HepG2 (cell line): ENCODE data around the gene FAM24B. TPM values are rescaled to one million over a fixed set of nuclear protein-coding genes. Genes with fewer than 3 reads are reported as not detected.
A peak's percentile ranks its signal among the peaks of the same experiment; 100 is the strongest.

Source experiments
- BCL6 ChIP-seq: IDR thresholded peaks from 2 replicates; pipeline ENCODE4 v1.6.1; 2016; ENCODE audit warnings: missing genetic modification reagents, missing compliant biosample characterization
- CC2D1A ChIP-seq: sonication (generic); formaldehyde crosslinking; IDR thresholded peaks from 2 replicates; pipeline ENCODE4 v1.8.1; 2023; ENCODE audit warnings: mild to moderate bottlenecking, missing genetic modification reagents
- DPF2 ChIP-seq: sonication (generic); formaldehyde crosslinking; IDR thresholded peaks from 2 replicates; pipeline ENCODE4 v1.4.0; 2020; ENCODE audit warnings: mild to moderate bottlenecking, low read depth, missing genetic modification reagents, borderline replicate concordance
- EHMT2 ChIP-seq: fragments of 200-600 bp; sonication (generic); IDR thresholded peaks from 2 replicates; pipeline ENCODE4 v1.7.0; 2017; ENCODE audit warnings: antibody characterized with exemption, low read depth, low read length, borderline replicate concordance
- FIP1L1 ChIP-seq: fragments of 200-400 bp; formaldehyde crosslinking; IDR thresholded peaks from 2 replicates; pipeline ENCODE4 v1.6.1; 2018; ENCODE audit warnings: low read depth, mild to moderate bottlenecking, low read length, moderate library complexity, borderline replicate concordance; ENCODE audit not compliant: insufficient read depth
- GABPA ChIP-seq, 2 experiments: IDR thresholded peaks; 2 replicates each; pipeline ENCODE4 v1.6.1; 2011 to 2016; ENCODE audit warnings: low read depth in 2 of 2, low read length in 1 of 2, missing biosample characterization in 1 of 2, missing genetic modification characterization in 1 of 2
- JUN ChIP-seq: sonication (generic); formaldehyde crosslinking; IDR thresholded peaks from 2 replicates; pipeline ENCODE4 v1.4.0; 2020; ENCODE audit warnings: mild to moderate bottlenecking, missing genetic modification reagents
- KAT7 ChIP-seq: IDR thresholded peaks from 2 replicates; pipeline ENCODE4 v1.6.1; 2018; ENCODE audit warnings: borderline replicate concordance, missing compliant biosample characterization
- MLLT10 ChIP-seq: sonication (generic); formaldehyde crosslinking; IDR thresholded peaks from 2 replicates; pipeline ENCODE4 v1.4.0; 2020; ENCODE audit warnings: missing genetic modification reagents
- MZF1 ChIP-seq: sonication (generic); formaldehyde crosslinking; IDR thresholded peaks from 2 replicates; pipeline ENCODE4 v1.8.1; 2023; ENCODE audit warnings: mild to moderate bottlenecking, missing genetic modification reagents, borderline replicate concordance
- NFE2L1 ChIP-seq: sonication (generic); formaldehyde crosslinking; IDR thresholded peaks from 2 replicates; pipeline ENCODE4 v1.4.0; 2020; ENCODE audit warnings: missing genetic modification reagents, mild to moderate bottlenecking, borderline replicate concordance
- PHF8 ChIP-seq: sonication (generic); formaldehyde crosslinking; IDR thresholded peaks from 2 replicates; pipeline ENCODE4 v1.5.0; 2020; ENCODE audit warnings: missing genetic modification reagents
- SMAD3 ChIP-seq: sonication (generic); formaldehyde crosslinking; IDR thresholded peaks from 2 replicates; pipeline ENCODE4 v1.4.0; 2020; ENCODE audit warnings: missing genetic modification reagents
- SRSF4 ChIP-seq: fragments of 200-400 bp; formaldehyde crosslinking; IDR thresholded peaks from one replicate; pipeline ENCODE4 v1.6.1; 2018; ENCODE audit warnings: mild to moderate bottlenecking, low read depth, low read length, moderate library complexity; ENCODE audit not compliant: poor library complexity, severe bottlenecking
- TEAD3 ChIP-seq: optimal IDR thresholded peaks from 2 replicates; pipeline ENCODE3; 2016; ENCODE audit warnings: borderline replicate concordance
- TRIM24 ChIP-seq: sonication (generic); formaldehyde crosslinking; IDR thresholded peaks from 2 replicates; pipeline ENCODE4 v1.8.0; 2022; ENCODE audit warnings: mild to moderate bottlenecking, missing genetic modification reagents
- ZBTB38 ChIP-seq: sonication (generic); formaldehyde crosslinking; IDR thresholded peaks from 2 replicates; pipeline ENCODE4 v1.5.1; 2020; ENCODE audit warnings: mild to moderate bottlenecking, missing genetic modification reagents
- ZFP36 ChIP-seq: fragments of 150-350 bp; IDR thresholded peaks from 2 replicates; pipeline ENCODE4 v1.6.1; 2018; ENCODE audit warnings: borderline replicate concordance, low read length, low read depth; ENCODE audit not compliant: partially characterized antibody
- ZMYM2 ChIP-seq: sonication (generic); formaldehyde crosslinking; IDR thresholded peaks from 2 replicates; pipeline ENCODE4 v1.8.0; 2022; ENCODE audit warnings: mild to moderate bottlenecking, missing genetic modification reagents
- ZMYM3 ChIP-seq: sonication (generic); formaldehyde crosslinking; IDR thresholded peaks from 2 replicates; pipeline ENCODE4 v1.5.1; 2020; ENCODE audit warnings: mild to moderate bottlenecking, missing genetic modification reagents
- ZNF160 ChIP-seq: sonication (generic); formaldehyde crosslinking; IDR thresholded peaks from 2 replicates; pipeline ENCODE4 v1.8.0; 2022; ENCODE audit warnings: mild to moderate bottlenecking, inconsistent platforms, missing genetic modification reagents
- ZNF326 ChIP-seq: sonication (generic); formaldehyde crosslinking; IDR thresholded peaks from 2 replicates; pipeline ENCODE4 v1.4.0; 2020; ENCODE audit warnings: missing genetic modification reagents, borderline replicate concordance
- ZNF451 ChIP-seq: sonication (generic); formaldehyde crosslinking; IDR thresholded peaks from 2 replicates; pipeline ENCODE4 v1.5.0; 2020; ENCODE audit warnings: mild to moderate bottlenecking, missing genetic modification reagents
- ZNF615 ChIP-seq: sonication (generic); formaldehyde crosslinking; IDR thresholded peaks from 2 replicates; pipeline ENCODE4 v1.5.0; 2020; ENCODE audit warnings: mild to moderate bottlenecking, missing genetic modification reagents, borderline replicate concordance
- ZNF746 ChIP-seq: sonication (generic); formaldehyde crosslinking; IDR thresholded peaks from 2 replicates; pipeline ENCODE4 v1.8.0; 2022; ENCODE audit warnings: mild to moderate bottlenecking, missing genetic modification reagents
- ZNF75D ChIP-seq: sonication (generic); formaldehyde crosslinking; IDR thresholded peaks from 2 replicates; pipeline ENCODE4 v1.8.1; 2023; ENCODE audit warnings: missing genetic modification reagents, mild to moderate bottlenecking, borderline replicate concordance
- ZNF776 ChIP-seq: sonication (generic); formaldehyde crosslinking; IDR thresholded peaks from 2 replicates; pipeline ENCODE4 v1.4.0; 2020; ENCODE audit warnings: mild to moderate bottlenecking, missing genetic modification reagents
- polyA plus RNA-seq, 8 experiments: library from polyadenylated mRNA; depleted of rRNA in 3 of 8; stranded (reverse) in 7 of 8; unstranded in 1 of 8; fragments of >200 nt; fragmentation: Illumina TruSeq in 4 of 8; extraction: Trizol in 4 of 8; gene quantifications; 2 replicates each; pipeline versions ENCODE4 v1.2.1 to v1.2.3, GENCODE V29; 2011 to 2016; ENCODE audit warnings: low read depth in 4 of 8, missing spikeins in 1 of 8, mixed read lengths in 1 of 8; ENCODE audit not compliant: insufficient read depth in 1 of 8
- total RNA-seq, 5 experiments: library from RNA; depleted of rRNA; stranded (reverse); fragments of >200 nt; fragmentation: Illumina TruSeq; extraction: Trizol; gene quantifications; 2 replicates each; pipeline ENCODE4 v1.2.3, GENCODE V29; 2016; ENCODE audit warnings: low read depth in 1 of 5
- TF ChIP-seq, protein P1 (sequence below): sonication (generic); formaldehyde crosslinking; IDR thresholded peaks from 2 replicates; pipeline ENCODE4 v1.8.0; 2022; ENCODE audit warnings: missing genetic modification reagents, mild to moderate bottlenecking, moderate library complexity, borderline replicate concordance
- TF ChIP-seq, protein P2 (sequence below): sonication (generic); formaldehyde crosslinking; IDR thresholded peaks from 2 replicates; pipeline ENCODE4 v1.5.1; 2020; ENCODE audit warnings: mild to moderate bottlenecking, missing genetic modification reagents, moderate library complexity

FAM24B gene
- total and polyA plus RNA-seq, 2 of the 13 experiments (the other 11 are each of a cell fraction or from before 2014, with no cell fraction given): 1.9 to 3.0 TPM

DNA sequence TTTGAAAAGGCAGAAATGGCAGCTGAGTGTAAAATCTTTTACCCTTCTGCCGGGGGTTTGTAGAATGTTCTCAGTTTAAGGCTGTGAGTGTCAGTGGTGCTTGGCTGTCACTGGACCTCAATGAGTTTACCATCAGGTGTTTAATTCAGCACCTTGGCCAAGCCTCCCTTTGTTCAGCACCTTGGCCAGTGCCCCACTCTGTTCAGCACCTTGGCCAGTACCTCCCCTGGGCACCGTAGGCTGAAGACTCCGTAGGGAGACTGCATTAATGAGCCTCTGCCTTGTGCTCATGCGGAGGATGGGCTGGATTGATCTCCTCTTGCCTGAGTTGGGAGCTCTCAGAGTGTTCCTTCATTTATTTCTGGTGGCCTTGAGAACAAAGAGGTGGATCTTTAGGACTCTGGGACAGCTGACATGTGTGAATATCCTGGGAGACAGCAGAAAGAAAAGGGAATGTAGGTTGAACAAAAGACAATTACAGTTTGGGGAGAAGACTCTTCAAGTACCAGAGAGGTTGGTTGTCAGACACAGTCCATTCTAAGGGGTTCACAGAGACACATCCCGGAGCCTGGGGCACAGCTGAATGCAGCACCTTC, 32.6 kb upstream of the FAM24B start (continued):
- TF ChIP-seq, protein P1, sequence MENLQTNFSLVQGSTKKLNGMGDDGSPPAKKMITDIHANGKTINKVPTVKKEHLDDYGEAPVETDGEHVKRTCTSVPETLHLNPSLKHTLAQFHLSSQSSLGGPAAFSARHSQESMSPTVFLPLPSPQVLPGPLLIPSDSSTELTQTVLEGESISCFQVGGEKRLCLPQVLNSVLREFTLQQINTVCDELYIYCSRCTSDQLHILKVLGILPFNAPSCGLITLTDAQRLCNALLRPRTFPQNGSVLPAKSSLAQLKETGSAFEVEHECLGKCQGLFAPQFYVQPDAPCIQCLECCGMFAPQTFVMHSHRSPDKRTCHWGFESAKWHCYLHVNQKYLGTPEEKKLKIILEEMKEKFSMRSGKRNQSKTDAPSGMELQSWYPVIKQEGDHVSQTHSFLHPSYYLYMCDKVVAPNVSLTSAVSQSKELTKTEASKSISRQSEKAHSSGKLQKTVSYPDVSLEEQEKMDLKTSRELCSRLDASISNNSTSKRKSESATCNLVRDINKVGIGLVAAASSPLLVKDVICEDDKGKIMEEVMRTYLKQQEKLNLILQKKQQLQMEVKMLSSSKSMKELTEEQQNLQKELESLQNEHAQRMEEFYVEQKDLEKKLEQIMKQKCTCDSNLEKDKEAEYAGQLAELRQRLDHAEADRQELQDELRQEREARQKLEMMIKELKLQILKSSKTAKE (CRISPR knock-in tag): peak; percentile 95
- TF ChIP-seq, protein P2, sequence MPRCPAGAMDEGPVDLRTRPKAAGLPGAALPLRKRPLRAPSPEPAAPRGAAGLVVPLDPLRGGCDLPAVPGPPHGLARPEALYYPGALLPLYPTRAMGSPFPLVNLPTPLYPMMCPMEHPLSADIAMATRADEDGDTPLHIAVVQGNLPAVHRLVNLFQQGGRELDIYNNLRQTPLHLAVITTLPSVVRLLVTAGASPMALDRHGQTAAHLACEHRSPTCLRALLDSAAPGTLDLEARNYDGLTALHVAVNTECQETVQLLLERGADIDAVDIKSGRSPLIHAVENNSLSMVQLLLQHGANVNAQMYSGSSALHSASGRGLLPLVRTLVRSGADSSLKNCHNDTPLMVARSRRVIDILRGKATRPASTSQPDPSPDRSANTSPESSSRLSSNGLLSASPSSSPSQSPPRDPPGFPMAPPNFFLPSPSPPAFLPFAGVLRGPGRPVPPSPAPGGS (CRISPR knock-in tag): peak; percentile 100
- peak; percentile 99 for TF ChIP-seq ZNF75D
- TF ChIP-seq ZNF160: peak; percentile 100
- peak; percentile 94 for TF ChIP-seq TEAD3
- peak; percentile 97 for TF ChIP-seq ZNF746 (CRISPR knock-in tag)
- peak; percentile 100 for TF ChIP-seq EHMT2
- TF ChIP-seq MLLT10 (CRISPR knock-in tag): peak; percentile 100
- TF ChIP-seq ZFP36: no peak
- TF ChIP-seq SMAD3 (CRISPR knock-in tag): peak; percentile 100
- TF ChIP-seq ZNF326 (CRISPR knock-in tag): peak; percentile 99
- TF ChIP-seq PHF8: peak; percentile 83
- peak; percentile 100 for TF ChIP-seq ZNF615 (CRISPR knock-in tag)
- peak; percentile 95 for TF ChIP-seq BCL6 (CRISPR knock-in tag)
- TF ChIP-seq ZNF776 (CRISPR knock-in tag): peak; percentile 99
- TF ChIP-seq ZNF451 (CRISPR knock-in tag): peak; percentile 100
- TF ChIP-seq MZF1 (CRISPR knock-in tag): peak; percentile 99
- peak; percentile 98 for TF ChIP-seq NFE2L1
- peak; percentile 93; the same call in 1 of the 2 replicates for TF ChIP-seq JUN (CRISPR knock-in tag)
- peak; percentile 100 for TF ChIP-seq CC2D1A
- TF ChIP-seq ZMYM2: 0 out of 2 replicates have a peak, but pooled peaks have one; percentile 49
- TF ChIP-seq SRSF4: no peak
- no peak for TF ChIP-seq TRIM24 (CRISPR knock-in tag)
- TF ChIP-seq GABPA (IDR thresholded peaks at IDR 0.05; ENCODE audit: low read depth, low read length): no peak
- TF ChIP-seq GABPA (CRISPR knock-in tag; IDR thresholded peaks at IDR 0.05; ENCODE audit: low read depth): peak; percentile 73
- TF ChIP-seq KAT7 (CRISPR knock-in tag): peak; percentile 95; the same call in 1 of the 2 replicates
- peak; percentile 98 for TF ChIP-seq ZBTB38 (CRISPR knock-in tag)
- TF ChIP-seq FIP1L1: no peak
- TF ChIP-seq ZMYM3: peak; percentile 83
- TF ChIP-seq DPF2 (CRISPR knock-in tag): no peak
